HepG2 (cell line): ENCODE results near the gene OR6K6. TPM values are rescaled to one million over a fixed set of nuclear protein-coding genes. Genes with fewer than 3 reads are reported as not detected.

Source experiments
- ATAC-seq: fragments of 200-7000 bp; cut with Tn5 transposase; 3 replicates; pipeline ENCODE4 v1.9.1; 2020; ENCODE audit warnings: mild to moderate bottlenecking, moderate library complexity
- BruUV-seq: library from RNA; stranded (reverse); fragments of 400-500 nt; replicated peaks from 2 replicates; lab custom pipeline; 2021; lab: Mats Ljungman, UMichigan
- CTCF ChIA-PET: fragments of 300-600 bp; formaldehyde crosslinking; extraction: SDS; loops from one replicate; lab custom pipeline; 2021; ENCODE audit warnings: low total read pairs, inconsistent platforms, low intra/inter-chr PET ratio; lab: Yijun Ruan, JAX
- POLR2A ChIA-PET: fragments of 350-600 bp; sonication (Branson Sonifier 250); formaldehyde crosslinking; loops from one replicate; lab custom pipeline; 2020; ENCODE audit warnings: antibody characterized with exemption, inconsistent platforms; lab: Yijun Ruan, JAX
- DNase-seq: peaks from one replicate; pipeline ENCODE4 v3.0.0-alpha.2; 2015; ENCODE audit warnings: low spot score
- FAIRE-seq: peaks from 3 replicates; lab custom pipeline; 2011; peaks lifted over from hg19 to GRCh38; lab: Jason Lieb, UNC
- H2AFZ ChIP-seq: one replicate; pipeline ENCODE4 v1.6.1; 2011; ENCODE audit warnings: low read length, inconsistent platforms
- H3K27ac ChIP-seq: fragments of 300-600 bp; 3 replicates; pipeline ENCODE4 v1.8.0; 2011; ENCODE audit warnings: mixed run types, mild to moderate bottlenecking, mixed read lengths, low read length, inconsistent platforms; ENCODE audit not compliant: insufficient read depth; ENCODE audit errors: extremely low read length
- H3K27me3 ChIP-seq, 2 experiments: fragments of 200-600 bp in 1 of 2; 2 replicates in 1 of 2; 3 replicates in 1 of 2; pipeline versions ENCODE4 v1.6.0 to v1.8.0; 2011; ENCODE audit warnings: low read length in 2 of 2, mild to moderate bottlenecking in 2 of 2, moderate library complexity in 2 of 2, inconsistent platforms in 1 of 2; ENCODE audit not compliant: insufficient read depth in 2 of 2, control insufficient read depth in 1 of 2
- H3K36me3 ChIP-seq, 2 experiments: fragments of 200-600 bp in 1 of 2; replicated peaks in 1 of 2; 2 replicates in 1 of 2; 3 replicates in 1 of 2; pipeline versions ENCODE4 v1.5.1 to v1.8.0; 2011; ENCODE audit warnings: low read length in 2 of 2, inconsistent platforms in 1 of 2; ENCODE audit not compliant: insufficient read depth in 2 of 2, control insufficient read depth in 1 of 2
- H3K4me1 ChIP-seq: 2 replicates; pipeline ENCODE4 v1.5.1; 2012; ENCODE audit warnings: low read length, inconsistent platforms; ENCODE audit not compliant: insufficient read depth
- H3K4me2 ChIP-seq: 2 replicates; pipeline ENCODE4 v1.6.0; 2011; ENCODE audit warnings: low read depth, low read length, inconsistent platforms
- H3K4me3 ChIP-seq, 3 experiments: fragments of 200-600 bp in 1 of 3; sonication (generic), shearing (Covaris generic) in 1 of 3; replicated peaks in 1 of 3; 2 replicates each; pipeline ENCODE4 v1.5.1; 2011 to 2016; ENCODE audit warnings: low read length in 3 of 3, inconsistent platforms in 2 of 3, low read depth in 2 of 3, mild to moderate bottlenecking in 2 of 3, control low read depth in 1 of 3, mixed read lengths in 1 of 3; ENCODE audit not compliant: insufficient read depth in 1 of 3
- H3K79me2 ChIP-seq: one replicate; pipeline ENCODE4 v1.6.1; 2011; ENCODE audit warnings: low read length, inconsistent platforms; ENCODE audit not compliant: insufficient read depth
- H3K9ac ChIP-seq: 2 replicates; pipeline ENCODE4 v1.6.0; 2011; ENCODE audit warnings: mild to moderate bottlenecking, low read depth, low read length, inconsistent platforms; ENCODE audit not compliant: insufficient read depth
- H3K9me3 ChIP-seq: 2 replicates; pipeline ENCODE4 v1.5.1; 2012; ENCODE audit warnings: mild to moderate bottlenecking, low read length
- H4K20me1 ChIP-seq: 2 replicates; pipeline ENCODE4 v1.6.0; 2011; ENCODE audit warnings: inconsistent platforms, mild to moderate bottlenecking, low read length, moderate library complexity; ENCODE audit not compliant: insufficient read depth
- ATRX ChIP-seq: sonication (generic); formaldehyde crosslinking; IDR thresholded peaks from 2 replicates; pipeline ENCODE4 v1.4.0; 2020; ENCODE audit warnings: missing genetic modification reagents, borderline replicate concordance
- ELF3 ChIP-seq: IDR thresholded peaks from 2 replicates; pipeline ENCODE4 v1.6.1; 2016; ENCODE audit warnings: missing genetic modification reagents, missing compliant biosample characterization
- FOSL1 ChIP-seq: sonication (generic); formaldehyde crosslinking; IDR thresholded peaks from 2 replicates; pipeline ENCODE4 v1.9.0; 2021; ENCODE audit warnings: missing genetic modification reagents, borderline replicate concordance
- ISX ChIP-seq: sonication (generic); formaldehyde crosslinking; conservative IDR thresholded peaks from 2 replicates; pipeline ENCODE4 v1.5.0; 2020; ENCODE audit warnings: missing genetic modification reagents
- MAFF ChIP-seq: IDR thresholded peaks from 2 replicates; pipeline ENCODE4 v1.6.1; 2011; ENCODE audit warnings: low read depth, low read length, improper control_type of control experiment
- PCBP1 ChIP-seq: fragments of 200-400 bp; formaldehyde crosslinking; IDR thresholded peaks from 2 replicates; pipeline ENCODE4 v1.6.1; 2017; ENCODE audit warnings: mild to moderate bottlenecking, low read depth, low read length, borderline replicate concordance
- ZNF777 ChIP-seq: sonication (generic); formaldehyde crosslinking; IDR thresholded peaks from 2 replicates; pipeline ENCODE4 v1.4.0; 2020; ENCODE audit warnings: missing genetic modification reagents
- WGBS: methylation state at CpG from one replicate; pipeline ENCODE4 v1.1.6; 2017; ENCODE audit warnings: low lambda C conversion rate; 5-methylcytosine and 5-hydroxymethylcytosine counted together
- in situ Hi-C: cut with HindIII; loops from 2 replicates; pipeline ENCODE4 v1.10.0; 2017; ENCODE audit warnings: low pct_unique_long_range_greater_than_20kb; ENCODE audit not compliant: extremely low pct_ligation_motif_present
- intact Hi-C: fragments of 100-400 bp; cut with micrococcal nuclease; formaldehyde crosslinking; loops from one replicate; pipeline ENCODE4 v1.10.0; 2022; ENCODE audit not compliant: unreplicated experiment
- polyA plus RNA-seq, 8 experiments: library from polyadenylated mRNA; depleted of rRNA in 3 of 8; stranded (reverse) in 7 of 8; unstranded in 1 of 8; fragments of >200 nt; fragmentation: Illumina TruSeq in 4 of 8; extraction: Trizol in 4 of 8; gene quantifications; 2 replicates each; pipeline versions ENCODE4 v1.2.1 to v1.2.3, GENCODE V29; 2011 to 2016; ENCODE audit warnings: low read depth in 4 of 8, missing spikeins in 1 of 8, mixed read lengths in 1 of 8; ENCODE audit not compliant: insufficient read depth in 1 of 8
- total RNA-seq, 5 experiments: library from RNA; depleted of rRNA; stranded (reverse); fragments of >200 nt; fragmentation: Illumina TruSeq; extraction: Trizol; gene quantifications; 2 replicates each; pipeline ENCODE4 v1.2.3, GENCODE V29; 2016; ENCODE audit warnings: low read depth in 1 of 5
- TF ChIP-seq, protein P1 (sequence below): sonication (generic); formaldehyde crosslinking; IDR thresholded peaks from 2 replicates; pipeline ENCODE4 v1.4.0; 2020; ENCODE audit warnings: low read depth, mild to moderate bottlenecking, missing genetic modification reagents
- TF ChIP-seq, protein P2 (sequence below): sonication (generic); formaldehyde crosslinking; IDR thresholded peaks from 2 replicates; pipeline ENCODE4 v1.4.0; 2020; ENCODE audit warnings: low read depth, missing genetic modification reagents
- TF ChIP-seq, protein P3 (sequence below): sonication (generic); formaldehyde crosslinking; conservative IDR thresholded peaks from 2 replicates; pipeline ENCODE4 v1.4.0; 2020; ENCODE audit warnings: missing genetic modification reagents
- TF ChIP-seq, protein P4 (sequence below): sonication (generic); formaldehyde crosslinking; IDR thresholded peaks from 2 replicates; pipeline ENCODE4 v1.8.1; 2023; ENCODE audit warnings: mild to moderate bottlenecking, missing genetic modification reagents
- TF ChIP-seq, protein P5 (sequence below): sonication (generic); formaldehyde crosslinking; IDR thresholded peaks from 2 replicates; pipeline ENCODE4 v1.8.0; 2022; ENCODE audit warnings: mild to moderate bottlenecking, missing genetic modification reagents, moderate library complexity

OR6K6 gene
- total and polyA plus RNA-seq, 2 of the 13 experiments (the other 11 are each of a cell fraction or from before 2014, with no cell fraction given) = not detected

DNA sequence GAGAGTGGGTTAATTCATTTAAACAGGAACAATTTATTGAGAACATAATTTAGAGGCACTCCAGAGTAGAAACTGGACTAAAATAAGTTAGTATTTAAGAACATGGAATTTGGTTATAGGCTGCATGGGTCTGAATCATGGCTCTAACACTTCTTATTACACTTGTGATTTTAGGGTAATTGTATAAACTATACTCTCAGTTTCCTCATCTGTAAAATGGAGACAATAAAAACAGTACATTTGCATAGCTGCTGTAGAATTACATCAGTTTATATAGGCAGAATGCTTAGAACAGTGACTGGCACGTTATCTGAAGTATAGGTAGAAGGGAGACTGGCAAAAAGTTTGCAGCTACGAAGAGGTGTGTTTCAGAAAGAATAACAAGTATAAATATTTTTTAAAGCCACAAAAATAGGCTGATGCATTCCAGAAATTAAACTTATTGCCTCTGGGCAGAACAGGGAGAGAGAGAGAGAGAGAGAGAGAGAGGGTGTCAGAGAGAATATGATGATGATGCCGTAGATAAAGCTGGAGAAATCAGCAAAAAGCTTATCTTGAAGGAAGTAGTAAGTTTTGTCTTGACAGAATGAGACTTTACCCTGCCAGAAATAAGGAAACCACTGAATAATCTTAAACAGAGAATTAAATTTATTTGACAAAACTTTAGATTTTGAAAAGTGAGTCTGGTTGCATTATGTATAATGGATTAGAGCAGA is 25.9 kb upstream of the OR6K6 start (continued):
- TF ChIP-seq, protein P1, sequence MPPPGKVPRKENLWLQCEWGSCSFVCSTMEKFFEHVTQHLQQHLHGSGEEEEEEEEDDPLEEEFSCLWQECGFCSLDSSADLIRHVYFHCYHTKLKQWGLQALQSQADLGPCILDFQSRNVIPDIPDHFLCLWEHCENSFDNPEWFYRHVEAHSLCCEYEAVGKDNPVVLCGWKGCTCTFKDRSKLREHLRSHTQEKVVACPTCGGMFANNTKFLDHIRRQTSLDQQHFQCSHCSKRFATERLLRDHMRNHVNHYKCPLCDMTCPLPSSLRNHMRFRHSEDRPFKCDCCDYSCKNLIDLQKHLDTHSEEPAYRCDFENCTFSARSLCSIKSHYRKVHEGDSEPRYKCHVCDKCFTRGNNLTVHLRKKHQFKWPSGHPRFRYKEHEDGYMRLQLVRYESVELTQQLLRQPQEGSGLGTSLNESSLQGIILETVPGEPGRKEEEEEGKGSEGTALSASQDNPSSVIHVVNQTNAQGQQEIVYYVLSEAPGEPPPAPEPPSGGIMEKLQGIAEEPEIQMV (CRISPR knock-in tag) = no peak
- TF ChIP-seq ZNF777 (CRISPR knock-in tag) (no peak), PCBP1 (no peak), ISX (CRISPR knock-in tag) (no peak), MAFF (no peak)
- TF ChIP-seq, protein P2, sequence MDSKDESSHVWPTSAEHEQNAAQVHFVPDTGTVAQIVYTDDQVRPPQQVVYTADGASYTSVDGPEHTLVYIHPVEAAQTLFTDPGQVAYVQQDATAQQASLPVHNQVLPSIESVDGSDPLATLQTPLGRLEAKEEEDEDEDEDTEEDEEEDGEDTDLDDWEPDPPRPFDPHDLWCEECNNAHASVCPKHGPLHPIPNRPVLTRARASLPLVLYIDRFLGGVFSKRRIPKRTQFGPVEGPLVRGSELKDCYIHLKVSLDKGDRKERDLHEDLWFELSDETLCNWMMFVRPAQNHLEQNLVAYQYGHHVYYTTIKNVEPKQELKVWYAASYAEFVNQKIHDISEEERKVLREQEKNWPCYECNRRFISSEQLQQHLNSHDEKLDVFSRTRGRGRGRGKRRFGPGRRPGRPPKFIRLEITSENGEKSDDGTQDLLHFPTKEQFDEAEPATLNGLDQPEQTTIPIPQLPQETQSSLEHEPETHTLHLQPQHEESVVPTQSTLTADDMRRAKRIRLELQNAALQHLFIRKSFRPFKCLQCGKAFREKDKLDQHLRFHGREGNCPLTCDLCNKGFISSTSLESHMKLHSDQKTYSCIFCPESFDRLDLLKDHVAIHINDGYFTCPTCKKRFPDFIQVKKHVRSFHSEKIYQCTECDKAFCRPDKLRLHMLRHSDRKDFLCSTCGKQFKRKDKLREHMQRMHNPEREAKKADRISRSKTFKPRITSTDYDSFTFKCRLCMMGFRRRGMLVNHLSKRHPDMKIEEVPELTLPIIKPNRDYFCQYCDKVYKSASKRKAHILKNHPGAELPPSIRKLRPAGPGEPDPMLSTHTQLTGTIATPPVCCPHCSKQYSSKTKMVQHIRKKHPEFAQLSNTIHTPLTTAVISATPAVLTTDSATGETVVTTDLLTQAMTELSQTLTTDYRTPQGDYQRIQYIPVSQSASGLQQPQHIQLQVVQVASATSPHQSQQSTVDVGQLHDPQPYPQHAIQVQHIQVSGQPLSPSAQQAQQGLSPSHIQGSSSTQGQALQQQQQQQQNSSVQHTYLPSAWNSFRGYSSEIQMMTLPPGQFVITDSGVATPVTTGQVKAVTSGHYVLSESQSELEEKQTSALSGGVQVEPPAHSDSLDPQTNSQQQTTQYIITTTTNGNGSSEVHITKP (CRISPR knock-in tag) = no peak

DNA sequence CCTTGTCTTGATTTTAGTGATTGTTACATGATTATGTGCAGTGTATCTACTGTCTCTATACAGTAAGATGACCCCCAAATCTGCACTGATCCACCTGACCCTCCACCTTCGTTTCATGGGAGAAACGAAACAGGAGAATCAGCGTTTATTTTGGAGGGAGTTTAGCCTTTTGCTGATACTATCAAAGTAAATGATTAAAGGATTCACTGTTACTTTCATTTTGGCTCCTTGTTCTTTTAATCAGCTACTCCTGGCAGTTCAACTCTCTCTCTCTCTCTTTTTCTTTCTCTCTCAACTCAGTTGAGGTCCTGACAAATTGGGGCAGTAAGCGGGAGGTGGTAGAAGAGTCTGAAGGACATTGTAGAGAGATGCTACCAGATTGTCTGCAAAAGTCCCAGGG is 24.1 kb upstream of the OR6K6 start:
- DNase-seq (no peak), ATAC-seq (no peak), FAIRE-seq (no peak)
- Histone ChIP-seq H3K4me2 (no peak overlapping the region), H3K27ac (no peak overlapping the region), H3K9ac (no peak overlapping the region), H3K27me3 (no peaks in the 10 kb centered on the region), H4K20me1 (no peaks in the 10 kb centered on the region), H3K4me3 (no peak overlapping the region), H3K4me1 (no peaks in the 10 kb centered on the region), H3K36me3 (no peaks in the 10 kb centered on the region), H3K79me2 (no peaks in the 10 kb centered on the region), H3K9me3 (peaks cover 6% of the 10 kb centered on the region; the same call in 1 of the 2 replicates), H2AFZ (no peak overlapping the region)
- ChIA-PET POLR2A (no interaction called here), CTCF (no interaction called here)
- in situ Hi-C loops (no loop called here), intact Hi-C loops (no loop called here)
- no TSS peak for BruUV-seq
- 11% methylated on average over 4 of the region's 4 CpGs for WGBS
- TF ChIP-seq, protein P3, sequence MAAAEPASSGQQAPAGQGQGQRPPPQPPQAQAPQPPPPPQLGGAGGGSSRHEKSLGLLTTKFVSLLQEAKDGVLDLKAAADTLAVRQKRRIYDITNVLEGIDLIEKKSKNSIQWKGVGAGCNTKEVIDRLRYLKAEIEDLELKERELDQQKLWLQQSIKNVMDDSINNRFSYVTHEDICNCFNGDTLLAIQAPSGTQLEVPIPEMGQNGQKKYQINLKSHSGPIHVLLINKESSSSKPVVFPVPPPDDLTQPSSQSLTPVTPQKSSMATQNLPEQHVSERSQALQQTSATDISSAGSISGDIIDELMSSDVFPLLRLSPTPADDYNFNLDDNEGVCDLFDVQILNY (CRISPR knock-in tag) = no peak
- no peak for TF ChIP-seq ATRX (CRISPR knock-in tag)
- TF ChIP-seq FOSL1 (CRISPR knock-in tag) = no peak
- TF ChIP-seq ELF3 (CRISPR knock-in tag) = no peak
- TF ChIP-seq, protein P4, sequence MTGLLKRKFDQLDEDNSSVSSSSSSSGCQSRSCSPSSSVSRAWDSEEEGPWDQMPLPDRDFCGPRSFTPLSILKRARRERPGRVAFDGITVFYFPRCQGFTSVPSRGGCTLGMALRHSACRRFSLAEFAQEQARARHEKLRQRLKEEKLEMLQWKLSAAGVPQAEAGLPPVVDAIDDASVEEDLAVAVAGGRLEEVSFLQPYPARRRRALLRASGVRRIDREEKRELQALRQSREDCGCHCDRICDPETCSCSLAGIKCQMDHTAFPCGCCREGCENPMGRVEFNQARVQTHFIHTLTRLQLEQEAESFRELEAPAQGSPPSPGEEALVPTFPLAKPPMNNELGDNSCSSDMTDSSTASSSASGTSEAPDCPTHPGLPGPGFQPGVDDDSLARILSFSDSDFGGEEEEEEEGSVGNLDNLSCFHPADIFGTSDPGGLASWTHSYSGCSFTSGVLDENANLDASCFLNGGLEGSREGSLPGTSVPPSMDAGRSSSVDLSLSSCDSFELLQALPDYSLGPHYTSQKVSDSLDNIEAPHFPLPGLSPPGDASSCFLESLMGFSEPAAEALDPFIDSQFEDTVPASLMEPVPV = no peak
- TF ChIP-seq, protein P5, sequence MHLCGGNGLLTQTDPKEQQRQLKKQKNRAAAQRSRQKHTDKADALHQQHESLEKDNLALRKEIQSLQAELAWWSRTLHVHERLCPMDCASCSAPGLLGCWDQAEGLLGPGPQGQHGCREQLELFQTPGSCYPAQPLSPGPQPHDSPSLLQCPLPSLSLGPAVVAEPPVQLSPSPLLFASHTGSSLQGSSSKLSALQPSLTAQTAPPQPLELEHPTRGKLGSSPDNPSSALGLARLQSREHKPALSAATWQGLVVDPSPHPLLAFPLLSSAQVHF (CRISPR knock-in tag) = no peak
